Activated CD8-positive, alpha-beta memory T cell treated with anti-CD3 and anti-CD28 coated beads for 4 hours (primary cell): ENCODE data around the gene KCNA2.

Experiments used
- DNase-seq, 2 donors: peaks; one replicate each; pipeline ENCODE4 v3.0.0-alpha.2; 2020; ENCODE audit warnings: low read depth in 2 of 2

KCNA2 gene

DNA sequence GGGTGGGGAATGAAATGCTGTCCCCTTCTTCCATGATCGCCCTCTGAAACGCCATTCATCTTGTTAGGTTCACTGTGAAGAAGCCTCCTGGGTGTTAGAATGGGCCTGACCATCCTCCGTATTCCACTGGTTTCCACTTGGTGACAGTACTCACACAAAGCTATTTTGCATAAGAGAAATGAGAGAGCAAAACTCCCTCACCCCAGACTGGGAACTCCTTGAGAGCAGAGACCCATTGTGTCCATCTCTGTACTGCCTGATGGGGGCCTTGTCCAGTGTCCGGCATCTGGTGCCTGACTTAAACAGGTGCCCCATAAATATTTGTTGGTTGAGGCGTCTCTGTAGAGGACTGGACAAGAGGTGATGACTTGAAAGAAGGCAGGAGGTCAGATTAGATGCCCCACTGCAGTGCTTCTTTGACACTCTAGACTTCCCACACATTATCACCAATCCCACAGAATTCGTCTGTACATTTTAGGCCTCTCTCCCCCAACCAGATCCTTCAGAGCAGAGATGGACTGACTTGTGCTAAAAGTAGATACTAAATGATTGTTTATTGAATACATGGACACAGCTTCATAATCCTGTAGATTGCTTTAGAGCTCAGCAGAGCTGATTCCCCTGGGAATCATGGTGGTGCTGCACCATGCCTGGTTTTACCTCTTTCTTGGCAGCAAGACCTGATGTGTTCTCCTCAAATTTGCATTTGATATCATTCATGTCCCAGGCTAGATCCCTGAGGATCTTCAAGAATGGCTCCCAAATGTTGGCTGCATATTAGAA, 22.4 kb upstream of the KCNA2 start:
- DNase-seq = no peak

DNA sequence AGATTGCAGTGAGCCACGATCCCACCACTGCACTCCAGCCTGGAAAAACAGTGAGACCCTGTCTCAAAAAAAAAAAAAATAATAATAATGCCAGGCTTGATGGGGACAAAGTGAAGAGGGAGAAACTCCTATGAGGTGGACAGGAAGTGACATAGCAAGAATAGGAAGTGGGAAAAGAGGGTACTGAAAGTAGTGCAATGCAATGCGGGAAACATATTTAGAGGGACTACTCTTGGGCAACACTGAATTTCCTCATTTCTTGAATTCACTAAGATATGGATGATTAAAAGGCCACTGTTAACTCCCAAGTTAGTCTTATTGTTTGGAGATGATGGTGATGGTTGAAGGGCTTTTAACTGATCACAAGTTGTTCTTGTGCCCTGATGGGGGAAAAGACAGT, 21.6 kb upstream of the KCNA2 start:
- no peak for DNase-seq

DNA sequence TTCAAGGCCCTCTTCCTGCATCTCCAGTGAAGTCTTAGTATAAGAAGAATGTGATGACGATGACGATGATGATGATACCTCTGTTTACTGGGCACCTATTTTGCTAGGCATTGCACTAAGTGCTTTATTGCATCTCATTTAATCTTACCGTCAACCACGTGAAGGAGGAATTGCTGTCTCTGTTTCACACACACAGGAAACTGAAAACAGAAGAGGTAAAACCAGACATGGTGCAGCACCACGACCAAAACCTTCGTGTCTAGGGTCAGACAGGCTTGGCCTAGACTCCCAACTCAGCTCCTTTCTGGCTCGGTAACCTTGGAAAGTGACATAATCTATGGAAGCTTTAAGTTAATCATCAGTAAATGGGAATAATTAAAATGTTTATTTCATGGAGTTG, 20.7 kb upstream of the KCNA2 start:
- DNase-seq = no peak

DNA sequence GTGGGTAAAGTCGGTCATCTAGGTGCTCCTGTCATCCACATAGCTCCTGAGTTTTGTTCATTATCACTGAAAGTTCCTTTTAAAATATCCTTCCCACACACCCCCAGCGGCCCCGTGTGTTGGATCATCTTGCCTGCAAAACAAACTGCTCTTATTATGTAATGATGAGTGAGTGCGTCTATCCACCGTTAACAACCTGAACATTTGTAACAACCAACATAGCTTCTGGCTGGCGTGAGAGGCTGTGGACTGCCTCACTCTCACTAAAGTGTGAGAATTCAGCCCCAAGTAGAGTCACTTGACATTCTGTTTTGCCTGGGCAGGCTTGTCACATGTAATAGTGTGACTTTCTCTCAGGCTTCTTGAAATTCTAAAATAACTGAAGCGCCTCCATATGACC, 14.5 kb upstream of the KCNA2 start:
- DNase-seq = no peak

DNA sequence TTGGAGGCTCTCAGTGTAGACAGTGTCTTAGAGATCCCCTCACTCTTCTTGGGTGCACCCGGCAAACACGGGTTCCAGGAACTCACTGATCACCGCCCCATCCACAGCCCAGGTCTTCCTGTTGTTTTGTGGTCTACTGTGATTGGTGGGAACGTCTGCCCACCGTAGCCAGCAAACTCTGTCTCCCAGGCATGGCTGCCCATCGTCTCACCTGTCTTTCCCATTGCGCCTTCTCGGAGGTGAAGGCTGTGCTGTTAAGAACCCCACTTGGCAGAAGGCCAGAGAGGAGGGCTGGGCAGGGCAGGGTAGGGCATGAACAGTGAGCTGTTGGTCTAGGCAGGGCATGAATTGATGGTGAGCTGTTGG, 14.1 kb upstream of the KCNA2 start:
- no peak for DNase-seq

DNA sequence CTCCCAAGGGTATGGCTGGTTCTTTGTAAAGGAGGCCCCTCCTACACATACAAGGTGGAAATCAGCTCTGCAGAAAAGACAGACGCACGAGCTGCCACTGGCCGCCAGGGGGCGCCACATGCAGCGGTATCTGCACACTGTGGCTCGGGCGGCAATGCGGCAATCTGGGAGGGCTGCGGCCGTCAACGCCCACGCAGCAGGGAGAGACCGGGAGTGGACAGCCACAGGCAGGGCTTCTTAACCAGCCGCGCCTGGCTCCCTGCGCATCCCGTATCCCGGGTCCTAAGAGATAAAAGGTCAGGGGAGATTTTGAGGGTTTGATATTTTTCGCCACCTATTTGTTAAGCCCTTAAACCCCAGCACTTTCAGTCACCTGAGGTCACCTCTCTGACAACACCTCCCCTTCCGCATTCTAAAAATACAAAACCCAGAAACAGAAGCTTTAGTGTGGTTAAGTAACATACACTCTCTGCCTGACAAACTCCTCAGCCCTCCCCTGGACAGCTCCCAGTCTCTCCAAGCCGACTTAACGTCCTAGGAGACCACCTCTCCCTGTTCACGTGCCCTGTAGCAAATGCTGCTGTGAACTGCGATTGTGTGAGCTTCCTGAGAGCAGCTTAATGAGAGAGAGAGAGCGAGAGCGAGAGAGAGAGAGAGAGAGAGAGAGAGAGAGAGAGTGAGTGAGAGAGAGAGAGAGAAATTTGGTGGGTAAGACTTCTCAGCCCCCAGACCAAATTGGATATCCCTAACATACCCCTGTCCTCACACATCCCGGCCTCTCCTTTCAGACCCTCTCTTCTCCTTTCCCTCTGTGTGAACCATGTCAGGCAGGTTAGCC, 13.5 kb upstream of the KCNA2 start:
- peak; percentile 74 for DNase-seq

DNA sequence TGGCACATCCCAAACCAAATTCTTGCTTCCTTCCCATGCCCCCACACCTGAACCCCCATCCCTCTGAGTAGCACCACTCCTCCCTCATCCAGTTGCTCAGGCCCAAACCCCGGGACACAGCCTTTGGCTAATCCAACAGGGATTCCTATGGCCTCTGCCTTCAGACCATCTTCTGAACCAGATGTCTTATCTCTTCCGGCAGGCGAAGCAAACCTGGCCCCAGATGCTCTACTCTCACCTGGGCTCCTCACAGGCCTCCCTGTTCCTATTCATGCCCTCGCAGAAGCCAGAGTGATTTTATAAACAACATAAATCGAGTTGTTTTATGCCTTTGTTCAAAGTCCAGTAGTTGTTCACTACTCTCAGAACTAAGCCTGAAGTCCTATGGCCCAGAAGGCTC, 12.5 kb upstream of the KCNA2 start:
- no peak for DNase-seq

DNA sequence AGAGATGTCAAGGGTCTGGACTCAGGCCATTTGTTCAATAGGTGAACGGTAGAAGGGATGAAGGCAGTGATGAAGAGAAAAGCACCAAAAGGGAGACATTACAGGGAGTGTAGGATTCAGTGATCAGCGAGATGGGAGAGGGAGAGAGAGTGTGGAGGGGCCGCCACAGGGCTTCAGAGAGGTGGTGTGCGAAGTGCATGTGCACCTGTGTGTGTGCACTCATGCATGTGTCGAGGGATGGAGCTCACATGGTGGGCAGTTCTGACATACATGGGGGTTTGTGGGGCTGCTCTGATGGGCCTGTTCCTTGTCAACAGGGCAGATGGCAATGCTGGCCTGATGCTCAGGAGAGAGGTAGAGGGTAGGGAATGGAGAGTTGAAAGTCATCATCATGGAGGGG, 11.4 kb upstream of the KCNA2 start:
- DNase-seq = no peak

DNA sequence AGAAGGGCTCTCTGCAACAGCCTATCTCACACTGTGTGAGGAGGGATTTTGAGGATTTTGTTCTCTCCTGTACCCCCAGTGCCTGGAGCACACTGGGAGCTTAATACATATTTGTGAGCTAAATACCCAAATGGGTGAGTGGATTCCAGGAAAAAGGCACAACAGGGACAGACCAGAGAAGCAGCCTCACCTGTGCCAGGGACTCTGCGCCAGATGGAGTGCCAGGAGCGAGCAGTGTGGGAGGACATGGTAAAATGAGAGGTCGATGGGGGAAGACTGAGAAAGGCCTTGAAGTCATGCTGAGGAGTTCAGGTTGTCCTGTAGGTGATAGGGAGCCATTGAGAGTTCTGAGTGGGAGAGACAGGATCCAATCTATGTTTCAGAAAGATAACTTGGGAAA, 11.0 kb upstream of the KCNA2 start:
- DNase-seq = no peak

DNA sequence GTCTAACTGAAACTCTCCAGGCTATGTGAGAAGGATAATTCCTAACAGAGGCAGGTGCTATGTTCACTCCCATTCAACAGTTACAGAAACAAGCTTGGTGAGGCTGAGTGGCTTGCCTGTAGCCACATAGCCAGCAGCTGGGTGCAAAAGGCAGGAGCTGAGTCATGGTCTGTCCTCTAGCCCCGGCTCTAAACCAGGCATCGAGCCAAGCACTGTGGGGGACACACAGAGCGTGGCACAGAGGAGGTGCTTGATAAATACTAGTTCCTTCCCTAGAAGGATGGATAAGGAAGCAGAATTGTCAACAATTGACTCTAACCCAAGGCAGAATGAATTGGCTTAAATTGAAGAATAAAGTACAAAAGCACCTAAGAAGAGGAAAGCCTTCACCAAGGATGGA, 10.4 kb upstream of the KCNA2 start:
- no peak for DNase-seq

DNA sequence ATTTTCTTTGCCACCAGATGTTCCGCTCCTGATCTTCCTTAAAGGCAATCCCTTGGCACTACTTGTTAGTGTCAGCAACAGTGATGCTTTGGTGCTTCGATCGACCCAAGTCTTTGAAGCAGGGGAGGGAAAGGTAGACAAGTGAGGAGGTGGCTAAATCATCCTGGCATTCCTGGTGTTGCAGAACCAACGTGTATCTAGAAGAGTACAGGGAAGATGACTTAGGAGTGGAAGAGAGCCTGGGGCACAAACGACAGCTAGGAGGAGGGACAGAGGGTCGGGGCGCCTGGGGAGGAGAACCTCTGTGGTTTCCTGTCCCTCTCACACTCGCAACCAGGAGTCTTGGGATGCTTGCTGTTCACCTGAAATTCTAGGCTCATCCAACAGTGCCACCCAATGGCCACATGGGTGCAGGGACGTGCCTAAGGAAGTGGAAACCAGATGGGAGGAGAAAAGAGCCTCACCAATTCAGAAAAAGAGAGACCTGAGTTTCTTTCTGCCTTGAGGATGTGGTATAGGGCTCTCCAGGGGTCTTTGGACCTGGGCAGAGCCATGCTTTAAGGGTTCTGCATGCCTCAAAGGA, 9.5 kb upstream of the KCNA2 start:
- peak in 1 of 2 donors; percentile 20 for DNase-seq

DNA sequence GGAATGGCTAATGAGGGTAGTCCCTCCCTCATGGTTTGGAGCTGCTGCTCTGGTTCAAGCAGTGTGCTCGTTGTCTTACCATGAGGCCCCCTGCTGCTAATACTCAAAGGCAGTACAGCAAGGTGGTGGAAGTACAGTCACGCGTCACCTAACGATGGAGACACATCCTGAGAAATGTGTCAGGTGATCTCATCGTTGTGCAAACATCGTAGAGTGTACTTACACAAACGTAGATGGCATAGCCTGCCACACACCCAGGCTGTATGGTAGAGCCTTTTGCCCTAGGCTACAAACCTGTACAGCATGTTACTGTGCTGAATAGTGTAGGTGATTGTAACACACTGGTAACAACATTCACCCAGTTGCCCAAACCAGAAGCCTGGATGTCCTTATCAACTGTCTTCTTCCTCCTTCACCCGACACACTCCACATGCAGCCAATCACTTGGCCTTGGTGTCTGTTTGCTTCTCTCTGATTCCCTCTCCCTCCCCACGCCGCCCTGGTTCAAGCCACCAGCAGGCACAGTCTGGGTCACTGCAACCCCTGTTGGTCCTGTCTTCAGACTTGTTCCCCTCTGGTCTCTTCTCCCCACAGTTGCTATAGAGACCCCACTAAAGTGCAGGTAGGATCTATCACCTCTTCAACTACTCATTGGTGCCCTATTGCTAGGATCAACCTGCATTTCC, 6.0 kb upstream of the KCNA2 start:
- DNase-seq = no peak

DNA sequence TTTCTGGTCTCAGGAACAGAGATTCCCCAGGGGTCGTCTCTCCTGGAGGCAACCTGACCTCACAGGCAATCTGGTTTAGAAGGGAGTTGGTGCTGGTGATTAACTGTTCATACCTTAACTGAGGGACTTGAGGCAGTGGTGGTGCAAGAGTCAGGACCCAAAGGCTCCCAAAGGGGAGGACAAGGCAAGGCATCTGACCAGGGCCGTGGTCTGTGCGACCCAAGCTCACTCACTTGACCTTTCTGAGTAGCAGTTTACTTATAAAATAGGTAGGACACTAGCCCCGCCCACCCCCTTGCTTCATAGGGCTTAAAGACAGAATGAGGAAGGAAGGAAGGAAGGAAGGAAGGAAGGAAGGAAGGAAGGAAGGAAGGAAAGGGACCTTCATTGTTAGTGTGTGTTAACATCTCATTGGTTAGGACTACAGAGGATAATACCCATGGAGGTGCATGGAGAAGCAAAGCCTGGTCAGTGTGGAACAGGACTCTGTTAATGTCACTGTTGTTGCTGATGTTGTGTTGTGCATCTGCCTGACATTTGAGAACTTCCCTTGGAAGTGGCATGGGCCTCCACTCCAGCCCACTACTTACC, 4.6 kb upstream of the KCNA2 start:
- no peak for DNase-seq

DNA sequence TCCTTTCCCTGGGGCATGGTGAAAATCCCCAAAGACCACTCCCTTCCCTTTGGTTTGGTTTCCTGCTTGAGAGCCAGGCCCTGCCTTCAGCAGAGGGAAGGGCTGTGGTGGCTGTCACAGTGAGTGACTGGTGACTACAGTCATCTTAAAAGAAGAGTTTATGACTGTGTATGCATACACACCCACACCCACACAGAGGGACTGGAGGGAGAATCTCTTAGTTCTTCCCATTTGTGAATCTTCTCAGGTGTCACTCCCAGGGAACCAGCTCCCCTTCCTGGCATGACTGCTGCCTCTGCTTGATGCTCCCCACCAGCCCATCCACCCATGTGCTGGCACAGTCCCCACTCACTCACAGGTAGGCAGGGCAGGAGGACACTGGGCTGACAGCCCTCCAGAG, 3.9 kb upstream of the KCNA2 start:
- no peak for DNase-seq

DNA sequence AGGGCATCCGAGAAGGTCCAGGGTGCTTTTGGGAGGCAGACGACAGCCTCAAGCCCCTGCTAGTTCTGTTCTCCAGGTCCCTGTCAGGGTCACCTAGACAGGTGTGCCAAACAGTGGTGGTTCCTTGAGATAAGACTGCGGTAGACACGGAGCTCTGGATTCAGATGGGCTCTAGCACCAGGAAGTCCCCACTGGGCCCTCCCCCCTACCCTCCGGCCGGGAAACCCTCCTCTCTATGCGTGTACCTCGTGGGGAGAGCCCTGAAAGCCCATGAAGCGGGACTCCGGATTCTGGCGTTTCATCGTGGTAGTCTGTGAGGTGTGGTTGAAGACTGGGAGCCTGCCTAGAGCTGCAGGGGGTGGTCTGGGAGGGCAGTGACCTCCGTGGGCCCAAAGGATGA, 2.1 kb upstream of the KCNA2 start:
- DNase-seq = no peak

DNA sequence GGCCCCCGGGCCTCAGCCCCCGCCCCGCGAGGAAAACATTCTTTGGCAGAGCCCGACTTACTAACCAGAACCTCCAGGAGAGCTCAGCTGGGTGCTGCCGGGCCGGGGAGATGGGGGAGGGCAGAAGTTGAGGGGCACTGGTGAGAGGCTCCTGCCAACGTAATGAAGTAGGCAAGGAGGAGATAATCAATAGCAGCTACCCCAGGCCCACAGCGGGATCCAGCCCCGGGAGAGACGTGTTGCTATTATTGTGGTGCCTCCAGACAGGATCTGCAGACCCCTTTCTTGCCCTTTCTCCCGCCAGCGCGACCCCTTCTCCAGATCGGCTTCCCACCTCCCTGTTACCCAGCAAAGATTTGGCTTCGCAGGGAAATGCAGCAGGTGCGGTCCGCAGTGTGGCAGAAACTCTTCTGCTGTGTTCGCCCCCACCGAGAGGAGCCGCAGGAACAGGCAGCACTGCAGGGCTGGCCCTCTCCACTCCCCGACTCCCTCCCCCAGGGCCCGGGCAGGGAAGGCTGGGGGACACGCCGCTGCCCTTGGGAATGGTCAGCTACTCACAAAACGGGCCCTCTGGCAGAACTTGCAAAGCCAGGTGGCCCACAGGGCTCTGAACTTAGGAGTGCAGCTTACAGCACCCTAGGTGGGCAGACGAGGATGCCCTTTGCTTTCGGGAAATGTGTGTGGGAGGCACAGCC, 1.5 kb upstream of the KCNA2 start:
- no peak for DNase-seq

DNA sequence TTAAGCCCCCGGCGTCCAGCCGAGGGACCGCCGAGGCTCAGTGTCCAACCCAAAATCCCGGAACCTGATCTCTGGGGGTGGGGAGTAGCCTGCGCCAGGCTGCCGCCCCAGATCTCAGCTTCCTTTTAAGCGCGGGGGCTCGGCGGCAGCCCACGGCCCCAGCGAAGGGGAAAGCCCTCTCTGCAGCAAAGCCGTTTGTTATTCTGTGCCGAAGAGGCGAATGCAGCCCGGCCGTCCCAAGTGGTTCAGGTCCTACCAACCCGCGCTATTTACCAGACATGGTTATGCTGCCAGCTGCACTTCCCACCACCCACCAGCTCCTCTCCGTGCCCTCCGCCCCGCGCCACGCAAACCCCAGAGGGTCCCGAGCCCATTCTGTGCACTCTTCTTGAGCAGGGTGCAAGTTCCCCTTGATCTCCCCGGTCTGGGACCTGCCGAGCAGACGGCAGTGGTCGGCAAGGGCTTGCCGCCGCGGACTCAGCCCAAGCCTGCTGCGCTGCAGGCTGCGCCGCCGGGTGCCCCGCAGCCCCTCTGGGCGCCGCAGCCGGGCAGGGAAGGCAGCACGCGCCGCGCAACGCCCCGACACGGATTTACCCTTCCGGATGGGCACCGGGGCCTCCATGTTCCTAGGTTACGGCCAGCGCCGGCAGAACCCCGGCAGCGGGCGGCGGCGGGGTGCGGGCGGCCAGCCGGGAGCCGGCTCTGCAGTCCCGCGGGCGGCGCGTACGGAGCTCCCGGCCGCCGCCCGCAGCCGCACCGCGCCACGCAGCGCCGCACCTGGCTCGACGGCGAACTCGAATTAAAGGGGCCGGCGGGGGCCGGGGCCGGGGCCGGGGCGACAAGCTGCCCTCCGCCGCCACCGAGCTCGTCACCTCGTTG, 738 bp upstream of the KCNA2 start:
- no peak for DNase-seq

DNA sequence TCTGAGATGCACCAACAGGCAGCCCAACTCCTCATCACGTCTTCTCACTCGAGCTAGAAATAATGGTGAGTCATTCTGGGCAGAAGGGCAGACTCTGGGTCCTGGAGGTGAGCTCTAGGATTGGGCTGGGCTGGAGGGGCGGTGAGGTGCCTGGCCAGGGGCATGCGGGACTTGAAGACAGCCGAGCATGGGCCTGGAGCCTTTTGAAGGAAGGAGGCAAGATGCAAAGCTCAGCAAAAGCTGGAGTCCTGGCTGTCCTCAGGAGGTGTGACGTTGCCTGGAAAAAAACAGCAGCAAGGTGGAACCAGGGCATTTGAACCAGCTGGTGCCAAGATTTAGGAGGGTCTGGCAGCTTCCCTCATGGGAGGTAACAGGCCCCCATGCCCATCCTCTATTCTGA, 712 bp downstream of the KCNA2 start:
- DNase-seq = no peak

DNA sequence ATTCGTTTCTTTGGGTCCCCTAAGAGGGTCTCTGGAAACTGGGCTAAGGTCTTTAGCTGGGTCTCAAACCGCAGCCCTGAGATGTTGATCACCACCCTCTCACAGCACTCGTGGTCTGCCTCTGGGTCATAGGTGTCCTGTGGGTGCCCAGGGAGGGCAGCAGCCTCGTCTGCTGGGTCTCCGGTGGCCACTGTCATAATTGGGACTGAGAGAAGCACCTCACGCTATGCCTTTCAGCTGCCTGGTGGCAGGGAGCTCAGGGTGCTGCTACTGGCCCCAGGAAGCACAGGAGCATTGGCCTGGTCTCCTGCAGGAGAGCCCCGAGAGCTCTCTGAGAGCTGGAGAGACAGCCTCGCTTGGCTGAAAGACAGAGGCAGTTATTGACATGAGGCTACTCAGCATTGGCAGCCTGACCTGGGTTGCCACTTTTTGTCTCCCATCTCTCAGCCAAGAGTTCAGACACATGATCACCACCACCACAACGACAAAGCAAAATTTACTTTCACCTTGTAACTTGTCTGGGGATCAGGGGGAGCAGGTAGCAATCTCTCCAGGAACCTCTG, 1.5 kb downstream of the KCNA2 start:
- DNase-seq = no peak

DNA sequence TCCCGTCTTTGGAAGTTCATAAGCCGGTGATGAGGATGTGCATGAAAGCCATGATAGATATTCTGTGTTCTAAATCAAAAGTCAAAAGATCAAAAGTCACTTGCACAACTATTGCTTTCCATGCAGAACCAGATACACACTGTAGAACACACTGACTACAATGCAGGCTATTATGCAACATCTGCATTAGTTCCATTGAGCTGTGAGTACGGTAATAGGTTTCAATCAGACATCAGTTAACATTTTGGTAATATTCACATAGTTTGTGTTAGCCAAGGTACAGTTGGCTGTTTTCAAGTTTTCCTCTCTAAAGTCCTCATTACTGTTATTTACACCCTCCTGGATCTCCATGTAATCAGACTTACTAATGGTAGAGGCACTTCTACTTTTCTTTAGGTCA, 3.1 kb downstream of the KCNA2 start:
- no peak for DNase-seq
